ENCODE data around the gene AHI1.
"Not testable (repeated sequence)": the region's sequence is repeated elsewhere in the genome, so short reads cannot be mapped to it uniquely, and the experiment has no call there.

Gene AHI1

DNA sequence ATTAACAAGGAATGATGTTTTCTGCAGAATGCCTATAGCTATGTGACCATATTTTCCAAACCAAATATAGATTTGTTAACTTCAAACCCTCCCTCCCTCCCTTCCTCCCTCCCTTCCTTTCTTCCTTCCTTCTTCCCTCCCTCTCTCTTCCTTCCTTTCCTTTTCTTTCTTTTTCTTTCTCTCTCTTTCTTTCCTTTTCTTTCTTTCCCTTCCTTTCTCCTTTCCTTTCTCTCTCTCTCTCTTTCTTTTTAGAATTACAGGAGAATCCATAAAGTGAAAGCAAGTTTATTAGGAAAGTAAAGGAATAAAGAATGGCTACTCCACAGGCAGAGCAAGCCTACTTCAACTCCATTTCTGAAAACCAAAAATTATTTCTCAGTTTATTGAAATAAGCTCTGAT is 153.0 kb downstream of the AHI1 start:
- H3K27me3 ChIP-seq (ENCODE audit: control insufficient read depth, insufficient read depth, low read length) = no peaks in the 10 kb centered on the region
- H3K9me3 ChIP-seq (ENCODE audit: control insufficient read depth, insufficient read depth, low read length) = no peaks in the 10 kb centered on the region
- H3K4me1 ChIP-seq (ENCODE audit: control insufficient read depth, insufficient read depth, low read length) = no peaks in the 10 kb centered on the region
- H3K4me3 ChIP-seq (ENCODE audit: low read depth, low read length) = no peak overlapping the region
- H3K9ac ChIP-seq (ENCODE audit: low read depth, low read length) = no peak overlapping the region
- no peaks in the 10 kb centered on the region for H3K36me3 ChIP-seq (ENCODE audit: control insufficient read depth, insufficient read depth, low read length)

DNA sequence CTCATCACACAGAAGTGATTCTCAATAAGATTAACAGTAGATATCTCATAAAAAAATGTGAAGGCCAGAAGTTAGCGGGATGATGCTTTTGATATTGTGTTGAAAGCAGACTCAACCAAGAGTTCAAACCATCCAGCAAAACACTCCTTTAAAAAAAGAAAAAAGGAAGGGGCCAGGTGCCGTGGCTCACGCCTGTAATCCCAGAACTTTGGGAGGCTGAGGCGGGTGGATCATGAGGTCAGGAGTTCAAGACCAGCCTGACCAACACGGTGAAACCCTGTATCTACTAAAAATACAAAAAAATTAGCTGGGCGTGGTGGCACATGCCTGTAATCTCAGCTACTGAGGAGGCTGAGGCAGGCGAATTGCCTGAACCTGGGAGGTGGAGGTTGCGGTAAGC is 157.6 kb downstream of the AHI1 start:
- not testable (repeated sequence) for H3K4me1 ChIP-seq (ENCODE audit: control insufficient read depth, insufficient read depth, low read length); H3K36me3 ChIP-seq (ENCODE audit: control insufficient read depth, insufficient read depth, low read length); H3K9ac ChIP-seq (ENCODE audit: low read depth, low read length); H3K4me3 ChIP-seq (ENCODE audit: low read depth, low read length); H3K27me3 ChIP-seq (ENCODE audit: control insufficient read depth, insufficient read depth, low read length); H3K9me3 ChIP-seq (ENCODE audit: control insufficient read depth, insufficient read depth, low read length)

GRCh38 chr6:135334169-135334568 is 163.4 kb downstream of the AHI1 start:
- Histone ChIP-seq H3K9ac (ENCODE audit: low read depth, low read length) (no peak overlapping the region), H3K36me3 (ENCODE audit: control insufficient read depth, insufficient read depth, low read length) (no peaks in the 10 kb centered on the region), H3K27me3 (ENCODE audit: control insufficient read depth, insufficient read depth, low read length) (no peaks in the 10 kb centered on the region), H3K4me3 (ENCODE audit: low read depth, low read length) (no peak overlapping the region), H3K9me3 (ENCODE audit: control insufficient read depth, insufficient read depth, low read length) (no peaks in the 10 kb centered on the region), H3K4me1 (ENCODE audit: control insufficient read depth, insufficient read depth, low read length) (no peaks in the 10 kb centered on the region)

DNA sequence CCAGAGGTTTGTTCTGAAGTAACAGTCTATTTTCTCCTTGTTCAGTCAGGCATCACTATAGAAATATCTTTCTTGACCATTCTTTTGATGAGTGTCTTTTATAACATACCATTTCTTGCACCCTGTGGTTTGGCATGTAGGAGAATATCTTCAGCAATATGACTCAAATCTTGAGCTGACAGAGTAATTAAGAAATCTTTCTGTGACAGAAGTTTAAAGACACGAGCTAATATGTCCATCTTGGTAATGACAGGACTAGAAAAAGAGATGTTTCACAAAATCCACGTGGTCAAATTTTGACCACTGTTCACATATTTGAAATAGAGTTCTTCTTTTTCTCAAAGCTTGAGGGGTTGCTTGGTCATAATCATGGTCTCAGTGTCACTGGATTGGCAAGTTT is 166.5 kb downstream of the AHI1 start:
- Histone ChIP-seq H3K9ac (ENCODE audit: low read depth, low read length) (no peak overlapping the region), H3K4me1 (ENCODE audit: control insufficient read depth, insufficient read depth, low read length) (no peaks in the 10 kb centered on the region), H3K4me3 (ENCODE audit: low read depth, low read length) (no peak overlapping the region), H3K9me3 (ENCODE audit: control insufficient read depth, insufficient read depth, low read length) (no peaks in the 10 kb centered on the region), H3K27me3 (ENCODE audit: control insufficient read depth, insufficient read depth, low read length) (no peaks in the 10 kb centered on the region), H3K36me3 (ENCODE audit: control insufficient read depth, insufficient read depth, low read length) (no peaks in the 10 kb centered on the region)

- Histone ChIP-seq H3K4me1 (ENCODE audit: control insufficient read depth, insufficient read depth, low read length) (no peaks in the 10 kb centered on the region), H3K27me3 (ENCODE audit: control insufficient read depth, insufficient read depth, low read length) (no peaks in the 10 kb centered on the region), H3K9ac (ENCODE audit: low read depth, low read length) (no peak overlapping the region), H3K4me3 (ENCODE audit: low read depth, low read length) (no peak overlapping the region), H3K36me3 (ENCODE audit: control insufficient read depth, insufficient read depth, low read length) (no peaks in the 10 kb centered on the region), H3K9me3 (ENCODE audit: control insufficient read depth, insufficient read depth, low read length) (no peaks in the 10 kb centered on the region)
These were observed 167.4 kb downstream of the AHI1 start for GRCh38 chr6:135329851-135330803.

DNA sequence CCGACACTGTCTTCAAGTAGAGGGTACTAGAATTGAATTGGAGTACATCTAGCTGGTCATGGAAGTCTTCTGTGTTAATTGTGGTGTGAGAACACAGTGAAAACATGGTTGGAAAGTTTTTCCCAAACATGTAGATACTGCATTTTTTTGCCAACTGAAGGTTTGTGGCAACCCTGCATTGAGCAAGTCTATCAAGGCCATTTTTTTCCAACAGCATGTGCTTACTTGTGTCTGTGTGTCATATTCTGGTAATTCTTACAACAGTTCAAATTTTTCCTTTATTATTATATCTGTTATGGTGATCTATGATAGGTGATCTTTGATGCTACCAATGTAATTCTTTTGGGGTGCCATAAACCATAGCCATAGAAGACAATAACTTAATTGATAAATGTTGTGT is 169.4 kb downstream of the AHI1 start:
- Histone ChIP-seq H3K27me3 (ENCODE audit: control insufficient read depth, insufficient read depth, low read length) (no peaks in the 10 kb centered on the region), H3K9ac (ENCODE audit: low read depth, low read length) (no peak overlapping the region), H3K4me1 (ENCODE audit: control insufficient read depth, insufficient read depth, low read length) (peaks cover 1% of the 10 kb centered on the region), H3K36me3 (ENCODE audit: control insufficient read depth, insufficient read depth, low read length) (no peaks in the 10 kb centered on the region), H3K4me3 (ENCODE audit: low read depth, low read length) (no peak overlapping the region), H3K9me3 (ENCODE audit: control insufficient read depth, insufficient read depth, low read length) (no peaks in the 10 kb centered on the region)

DNA sequence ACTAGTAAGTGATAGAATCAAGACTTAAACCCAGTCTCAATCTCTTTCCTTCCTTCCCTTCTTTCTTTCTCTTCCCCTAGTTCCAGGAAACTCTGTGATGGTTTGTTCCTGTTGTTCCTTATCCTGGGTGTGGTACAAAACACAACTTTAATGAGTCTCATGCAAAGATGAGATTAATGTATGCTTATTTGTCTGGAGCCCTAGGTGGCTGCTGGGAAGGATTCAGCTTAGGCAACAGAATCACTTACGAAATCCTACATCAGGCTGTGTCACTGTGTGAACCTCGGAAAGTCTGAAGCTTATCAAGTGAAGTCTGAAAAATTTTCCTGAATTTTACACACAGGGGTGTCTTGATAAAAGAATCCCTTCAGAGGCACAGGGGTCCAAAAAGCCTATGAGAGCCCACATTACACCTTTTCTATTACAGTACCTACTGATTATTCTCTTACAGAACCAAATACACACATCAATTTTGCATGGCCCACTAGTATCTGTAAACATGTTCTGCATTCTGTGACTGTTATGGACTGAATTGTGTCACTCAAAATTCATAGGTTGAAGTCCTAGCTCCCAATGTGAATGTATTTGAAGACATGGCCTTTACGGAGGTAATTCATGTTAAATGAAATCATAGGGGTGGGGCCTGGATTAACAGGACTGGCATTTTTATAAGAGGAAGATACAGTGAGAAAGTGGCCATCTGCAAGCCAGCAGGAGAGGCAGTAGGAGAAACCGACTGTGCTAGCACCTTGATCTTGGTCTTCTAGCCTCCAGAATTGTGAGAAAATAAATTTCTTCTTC is 171.7 kb downstream of the AHI1 start:
- peaks cover 7% of the 10 kb centered on the region for H3K4me1 ChIP-seq (ENCODE audit: control insufficient read depth, insufficient read depth, low read length)
- H3K9ac ChIP-seq (ENCODE audit: low read depth, low read length) = no peak overlapping the region
- H3K4me3 ChIP-seq (ENCODE audit: low read depth, low read length) = no peak overlapping the region
- no peaks in the 10 kb centered on the region for H3K36me3 ChIP-seq (ENCODE audit: control insufficient read depth, insufficient read depth, low read length)
- H3K9me3 ChIP-seq (ENCODE audit: control insufficient read depth, insufficient read depth, low read length) = no peaks in the 10 kb centered on the region
- H3K27me3 ChIP-seq (ENCODE audit: control insufficient read depth, insufficient read depth, low read length) = no peaks in the 10 kb centered on the region

- Histone ChIP-seq H3K4me3 (ENCODE audit: low read depth, low read length) (no peak overlapping the region), H3K36me3 (ENCODE audit: control insufficient read depth, insufficient read depth, low read length) (no peaks in the 10 kb centered on the region), H3K4me1 (ENCODE audit: control insufficient read depth, insufficient read depth, low read length) (peaks cover 7% of the 10 kb centered on the region), H3K9me3 (ENCODE audit: control insufficient read depth, insufficient read depth, low read length) (no peaks in the 10 kb centered on the region), H3K9ac (ENCODE audit: low read depth, low read length) (no peak overlapping the region), H3K27me3 (ENCODE audit: control insufficient read depth, insufficient read depth, low read length) (no peaks in the 10 kb centered on the region)
These were observed 173.0 kb downstream of the AHI1 start for GRCh38 chr6:135324531-135324930.

GRCh38 chr6:135323979-135324378 is 173.6 kb downstream of the AHI1 start:
- H3K9me3 ChIP-seq (ENCODE audit: control insufficient read depth, insufficient read depth, low read length) = no peaks in the 10 kb centered on the region
- H3K4me3 ChIP-seq (ENCODE audit: low read depth, low read length) = no peak overlapping the region
- H3K36me3 ChIP-seq (ENCODE audit: control insufficient read depth, insufficient read depth, low read length) = no peaks in the 10 kb centered on the region
- H3K4me1 ChIP-seq (ENCODE audit: control insufficient read depth, insufficient read depth, low read length) = peaks cover 7% of the 10 kb centered on the region
- no peak overlapping the region for H3K9ac ChIP-seq (ENCODE audit: low read depth, low read length)
- no peaks in the 10 kb centered on the region for H3K27me3 ChIP-seq (ENCODE audit: control insufficient read depth, insufficient read depth, low read length)

GRCh38 chr6:135323202-135323668 is 174.3 kb downstream of the AHI1 start:
- no peak overlapping the region for H3K9ac ChIP-seq (ENCODE audit: low read depth, low read length)
- no peaks in the 10 kb centered on the region for H3K27me3 ChIP-seq (ENCODE audit: control insufficient read depth, insufficient read depth, low read length)
- no peaks in the 10 kb centered on the region for H3K36me3 ChIP-seq (ENCODE audit: control insufficient read depth, insufficient read depth, low read length)
- peaks cover 7% of the 10 kb centered on the region for H3K4me1 ChIP-seq (ENCODE audit: control insufficient read depth, insufficient read depth, low read length)
- no peak overlapping the region for H3K4me3 ChIP-seq (ENCODE audit: low read depth, low read length)
- no peaks in the 10 kb centered on the region for H3K9me3 ChIP-seq (ENCODE audit: control insufficient read depth, insufficient read depth, low read length)

DNA sequence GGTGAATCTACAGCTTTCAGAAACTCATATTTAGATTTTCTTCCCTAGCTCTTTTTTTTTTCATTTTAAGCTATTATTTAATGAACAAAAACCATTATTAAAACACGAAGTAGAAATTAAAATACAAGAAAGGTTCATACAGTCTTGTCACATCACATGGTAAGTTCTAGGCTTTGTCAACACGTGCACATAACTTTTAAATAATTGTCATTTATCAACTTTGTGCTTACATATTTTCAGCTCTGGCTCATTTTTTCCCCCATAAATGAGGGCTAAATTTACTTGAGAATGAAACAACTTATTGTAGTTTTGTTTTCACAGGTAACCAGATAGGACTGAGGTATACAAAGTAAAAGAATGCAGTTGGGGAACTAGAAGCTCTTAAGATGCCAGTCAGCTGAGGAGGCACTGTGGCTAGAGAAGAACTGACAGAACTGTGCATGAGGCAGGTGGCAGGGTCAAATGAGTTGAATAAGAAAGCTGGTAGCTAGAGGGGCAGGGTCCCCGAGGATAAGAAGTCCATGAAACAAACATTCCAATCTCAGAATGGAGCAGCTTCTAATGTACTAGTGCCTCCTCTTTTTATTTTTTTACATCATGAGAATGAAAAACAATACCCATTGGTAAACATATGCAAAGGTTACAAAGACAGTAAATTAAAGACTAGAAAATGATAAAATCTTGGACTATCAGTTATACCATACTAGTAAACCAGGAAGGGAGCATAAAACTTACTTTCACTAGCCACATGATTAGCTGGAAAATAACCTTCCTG is 174.9 kb downstream of the AHI1 start:
- H3K9ac ChIP-seq (ENCODE audit: low read depth, low read length) = no peak overlapping the region
- H3K4me3 ChIP-seq (ENCODE audit: low read depth, low read length) = no peak overlapping the region
- H3K4me1 ChIP-seq (ENCODE audit: control insufficient read depth, insufficient read depth, low read length) = peaks cover 7% of the 10 kb centered on the region
- no peaks in the 10 kb centered on the region for H3K9me3 ChIP-seq (ENCODE audit: control insufficient read depth, insufficient read depth, low read length)
- H3K27me3 ChIP-seq (ENCODE audit: control insufficient read depth, insufficient read depth, low read length) = no peaks in the 10 kb centered on the region
- no peaks in the 10 kb centered on the region for H3K36me3 ChIP-seq (ENCODE audit: control insufficient read depth, insufficient read depth, low read length)

All from iPS-15b (cell line).